Keratinocyte (primary cell): ENCODE measurements around the gene CDX1. TPM values are rescaled to one million over a fixed set of nuclear protein-coding genes. Genes with fewer than 3 reads are reported as not detected.

ENCODE experiments used
- DNase-seq: peaks from one replicate; pipeline ENCODE4 v3.0.0-alpha.2; 2011; ENCODE audit warnings: low read depth, missing footprints, low spot score
- FAIRE-seq: peaks from 2 replicates; lab custom pipeline; 2011; peaks lifted over from hg19 to GRCh38; lab: Jason Lieb, UNC
- H2AFZ ChIP-seq: 2 replicates; pipeline ENCODE4 v1.6.0; 2012; ENCODE audit warnings: low read length, control low read depth, inconsistent platforms; ENCODE audit not compliant: control insufficient read depth
- H3K27ac ChIP-seq: 2 replicates; pipeline ENCODE4 v1.5.1; 2011; ENCODE audit warnings: low read length; ENCODE audit not compliant: control insufficient read depth, insufficient read depth
- H3K27me3 ChIP-seq: 3 replicates; pipeline ENCODE4 v1.6.0; 2011; ENCODE audit warnings: low read length; ENCODE audit not compliant: control insufficient read depth, insufficient read depth; ENCODE audit errors: extremely low read depth
- H3K36me3 ChIP-seq, 2 experiments: 2 replicates in 1 of 2; 3 replicates in 1 of 2; pipeline ENCODE4 v1.5.1; 2011; ENCODE audit warnings: low read length in 2 of 2, mild to moderate bottlenecking in 1 of 2; ENCODE audit not compliant: control insufficient read depth in 2 of 2, insufficient read depth in 2 of 2; ENCODE audit errors: extremely low read depth in 1 of 2
- H3K4me1 ChIP-seq: 3 replicates; pipeline ENCODE4 v1.5.1; 2011; ENCODE audit warnings: low read length; ENCODE audit not compliant: control insufficient read depth, insufficient read depth; ENCODE audit errors: extremely low read depth
- H3K4me2 ChIP-seq: 3 replicates; pipeline ENCODE4 v1.6.0; 2011; ENCODE audit warnings: low read depth, low read length; ENCODE audit not compliant: control insufficient read depth, insufficient read depth; ENCODE audit errors: extremely low read depth
- H3K4me3 ChIP-seq, 3 experiments: fragments of 200-600 bp in 1 of 3; sonication (generic) in 1 of 3; 2 replicates in 2 of 3; 3 replicates in 1 of 3; pipeline ENCODE4 v1.5.1; 2011 to 2016; ENCODE audit warnings: low read length in 3 of 3, mild to moderate bottlenecking in 3 of 3, control low read depth in 2 of 3, inconsistent platforms in 1 of 3, low read depth in 1 of 3, mixed read lengths in 1 of 3, mixed run types in 1 of 3, moderate library complexity in 1 of 3; ENCODE audit not compliant: control insufficient read depth in 2 of 3, insufficient read depth in 2 of 3; ENCODE audit errors: extremely low read depth in 1 of 3
- H3K79me2 ChIP-seq: 2 replicates; pipeline ENCODE4 v1.6.0; 2012; ENCODE audit warnings: low read length; ENCODE audit not compliant: control insufficient read depth, insufficient read depth
- H3K9ac ChIP-seq: 3 replicates; pipeline ENCODE4 v1.6.0; 2011; ENCODE audit warnings: low read length; ENCODE audit not compliant: control insufficient read depth, insufficient read depth; ENCODE audit errors: extremely low read depth
- H3K9me1 ChIP-seq: 3 replicates; pipeline ENCODE4 v1.6.0; 2011; ENCODE audit warnings: low read length; ENCODE audit not compliant: control insufficient read depth, insufficient read depth; ENCODE audit errors: extremely low read depth
- H3K9me3 ChIP-seq: 2 replicates; pipeline ENCODE4 v1.5.1; 2012; ENCODE audit warnings: low read depth, low read length; ENCODE audit not compliant: control insufficient read depth
- H4K20me1 ChIP-seq: 3 replicates; pipeline ENCODE4 v1.6.0; 2011; ENCODE audit warnings: low read length; ENCODE audit not compliant: control insufficient read depth, insufficient read depth; ENCODE audit errors: extremely low read depth
- EZH2 ChIP-seq: IDR thresholded peaks from one replicate; pipeline ENCODE4 v1.6.1; 2012; ENCODE audit warnings: inconsistent platforms, mild to moderate bottlenecking, low read length, moderate library complexity
- dilution Hi-C: fragments of 300-500 bp; cut with MboI; formaldehyde crosslinking; loops from one replicate; pipeline ENCODE4 v1.7.0; 2020; ENCODE audit warnings: low sequenced_read_pairs; ENCODE audit not compliant: extremely low pct_ligation_motif_present
- polyA plus RNA-seq, 5 experiments: library from polyadenylated mRNA; depleted of rRNA in 3 of 5; stranded (reverse) in 3 of 5; stranded (forward) in 1 of 5; unstranded in 1 of 5; fragments of >200 nt; gene quantifications; 1 replicate in 1 of 5; 2 replicates in 3 of 5; 3 replicates in 1 of 5; pipeline versions ENCODE4 v1.2.1 to v1.2.3, GENCODE V29; 2011 to 2012; ENCODE audit warnings: missing spikeins in 2 of 5, low read depth in 1 of 5, low replicate concordance in 1 of 5
- TF ChIP-seq, protein P1 (sequence below), 3 experiments: IDR thresholded peaks in 1 of 3; conservative IDR thresholded peaks in 1 of 3; optimal IDR thresholded peaks in 1 of 3; 2 replicates in 2 of 3; 3 replicates in 1 of 3; pipeline versions ENCODE3 to v1.5.1; 2011; ENCODE audit warnings: low read length in 3 of 3, mild to moderate bottlenecking in 3 of 3, moderate library complexity in 2 of 3, control low read depth in 1 of 3, inconsistent platforms in 1 of 3; ENCODE audit not compliant: insufficient read depth in 2 of 3; ENCODE audit errors: extremely low read depth in 1 of 3

CDX1 gene
- polyA plus RNA-seq, 1 donor (not counting 4 experiments of a cell fraction or from before 2014, with no cell fraction given) = not detected

DNA sequence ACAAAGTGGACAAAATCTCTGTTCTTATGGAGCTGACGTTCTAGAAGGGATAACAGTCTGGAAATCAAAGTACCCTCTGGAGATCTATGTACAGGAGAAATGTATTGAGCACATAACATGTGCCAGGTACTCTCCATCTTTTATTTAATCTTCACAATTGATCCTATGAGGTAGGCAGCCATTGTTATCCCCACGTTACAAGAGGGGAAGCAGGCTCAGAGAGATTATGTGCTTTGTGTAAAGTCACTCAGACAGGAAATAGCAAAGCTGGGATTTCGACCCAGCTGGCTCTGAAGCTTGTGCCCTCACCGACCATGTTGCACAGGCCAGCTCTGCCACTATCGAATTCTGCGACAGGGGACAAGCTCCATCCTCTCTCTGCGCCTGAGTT is 32.4 kb upstream of the CDX1 start:
- Histone ChIP-seq H3K4me2 (no peak overlapping the region), H3K27ac (no peak overlapping the region), H3K27me3 (peaks cover 7% of the 10 kb centered on the region), H2AFZ (no peak overlapping the region), H3K4me3 (no peak overlapping the region), H3K9me3 (no peaks in the 10 kb centered on the region), H3K79me2 (no peaks in the 10 kb centered on the region), H3K9ac (no peak overlapping the region), H3K36me3 (no peaks in the 10 kb centered on the region), H3K4me1 (peaks cover 7% of the 10 kb centered on the region), H4K20me1 (no peaks in the 10 kb centered on the region), H3K9me1 (no peaks in the 10 kb centered on the region)
- TF ChIP-seq EZH2 = no peak
- TF ChIP-seq, protein P1, sequence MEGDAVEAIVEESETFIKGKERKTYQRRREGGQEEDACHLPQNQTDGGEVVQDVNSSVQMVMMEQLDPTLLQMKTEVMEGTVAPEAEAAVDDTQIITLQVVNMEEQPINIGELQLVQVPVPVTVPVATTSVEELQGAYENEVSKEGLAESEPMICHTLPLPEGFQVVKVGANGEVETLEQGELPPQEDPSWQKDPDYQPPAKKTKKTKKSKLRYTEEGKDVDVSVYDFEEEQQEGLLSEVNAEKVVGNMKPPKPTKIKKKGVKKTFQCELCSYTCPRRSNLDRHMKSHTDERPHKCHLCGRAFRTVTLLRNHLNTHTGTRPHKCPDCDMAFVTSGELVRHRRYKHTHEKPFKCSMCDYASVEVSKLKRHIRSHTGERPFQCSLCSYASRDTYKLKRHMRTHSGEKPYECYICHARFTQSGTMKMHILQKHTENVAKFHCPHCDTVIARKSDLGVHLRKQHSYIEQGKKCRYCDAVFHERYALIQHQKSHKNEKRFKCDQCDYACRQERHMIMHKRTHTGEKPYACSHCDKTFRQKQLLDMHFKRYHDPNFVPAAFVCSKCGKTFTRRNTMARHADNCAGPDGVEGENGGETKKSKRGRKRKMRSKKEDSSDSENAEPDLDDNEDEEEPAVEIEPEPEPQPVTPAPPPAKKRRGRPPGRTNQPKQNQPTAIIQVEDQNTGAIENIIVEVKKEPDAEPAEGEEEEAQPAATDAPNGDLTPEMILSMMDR (optimal IDR thresholded peaks at IDR 0.05 in 1 of 3, IDR thresholded peaks at IDR 0.05 in 1 of 3, conservative IDR thresholded peaks at IDR 0.05 in 1 of 3; ENCODE audit: extremely low read depth in 1 of 3, insufficient read depth in 2 of 3, low read length in 3 of 3) = no peak
- no peak for DNase-seq
- dilution Hi-C loops = no loop called here
- no peak for FAIRE-seq

DNA sequence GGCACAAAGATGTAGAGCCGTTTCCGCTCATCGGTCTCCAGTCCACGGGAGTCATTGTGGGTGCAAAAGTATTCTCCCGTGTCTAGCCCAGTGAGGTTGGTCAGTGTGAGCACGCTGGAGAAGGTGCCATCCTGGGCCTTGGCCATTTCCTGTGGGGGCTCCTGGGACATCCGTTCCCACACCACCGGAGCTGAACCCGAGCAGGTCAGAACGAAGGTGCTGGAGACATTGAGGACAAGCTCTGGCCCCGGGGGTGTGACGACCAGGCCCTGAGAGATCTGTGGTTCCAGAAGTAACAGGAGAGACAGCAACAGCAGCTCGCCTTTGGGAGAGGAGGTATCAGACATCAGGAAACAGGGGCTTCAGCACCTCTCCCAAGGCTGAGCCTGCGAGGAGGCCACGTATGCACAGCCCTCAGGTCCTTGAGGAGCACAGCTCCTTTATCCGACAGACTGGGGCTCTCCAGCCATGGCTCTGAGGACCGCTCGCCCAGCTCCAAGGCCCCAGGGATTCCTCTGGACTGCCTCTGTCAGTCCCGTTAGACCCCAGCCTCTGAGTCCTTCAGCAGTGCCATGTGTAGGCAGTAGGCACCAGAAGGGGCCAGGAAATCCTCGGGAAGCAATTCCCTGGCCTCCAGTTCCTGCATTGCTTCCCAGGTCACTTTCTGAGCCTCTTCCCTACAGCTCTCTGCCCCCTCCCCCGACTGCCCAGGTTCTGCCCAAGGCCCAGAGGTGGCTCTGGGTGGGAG is 30.8 kb upstream of the CDX1 start:
- Histone ChIP-seq H3K9ac (no peak overlapping the region), H3K36me3 (no peaks in the 10 kb centered on the region), H4K20me1 (no peaks in the 10 kb centered on the region), H3K9me3 (no peaks in the 10 kb centered on the region), H3K4me3 (no peak overlapping the region), H2AFZ (no peak overlapping the region), H3K27me3 (peaks cover 7% of the 10 kb centered on the region), H3K79me2 (no peaks in the 10 kb centered on the region), H3K4me1 (no peaks in the 10 kb centered on the region), H3K27ac (no peak overlapping the region), H3K4me2 (no peak overlapping the region), H3K9me1 (no peaks in the 10 kb centered on the region)
- DNase-seq (no peak), FAIRE-seq (no peak)
- dilution Hi-C loops = no loop called here
- TF ChIP-seq, protein P1 (optimal IDR thresholded peaks at IDR 0.05 in 1 of 3, IDR thresholded peaks at IDR 0.05 in 1 of 3, conservative IDR thresholded peaks at IDR 0.05 in 1 of 3; ENCODE audit: extremely low read depth in 1 of 3, insufficient read depth in 2 of 3, low read length in 3 of 3) = no peak
- TF ChIP-seq EZH2 = no peak
